ENCODE measurements around the gene TAS2R31. TPM values are rescaled to one million over a fixed set of nuclear protein-coding genes. Genes with fewer than 3 reads are reported as not detected.
"Not testable (repeated sequence)": the region's sequence is repeated elsewhere in the genome, so short reads cannot be mapped to it uniquely, and the experiment has no call there.

TAS2R31 gene
- total and polyA plus RNA-seq, 7 donors: 0.44 to 9.2 (median 6.1) TPM; not detected in 2

DNA sequence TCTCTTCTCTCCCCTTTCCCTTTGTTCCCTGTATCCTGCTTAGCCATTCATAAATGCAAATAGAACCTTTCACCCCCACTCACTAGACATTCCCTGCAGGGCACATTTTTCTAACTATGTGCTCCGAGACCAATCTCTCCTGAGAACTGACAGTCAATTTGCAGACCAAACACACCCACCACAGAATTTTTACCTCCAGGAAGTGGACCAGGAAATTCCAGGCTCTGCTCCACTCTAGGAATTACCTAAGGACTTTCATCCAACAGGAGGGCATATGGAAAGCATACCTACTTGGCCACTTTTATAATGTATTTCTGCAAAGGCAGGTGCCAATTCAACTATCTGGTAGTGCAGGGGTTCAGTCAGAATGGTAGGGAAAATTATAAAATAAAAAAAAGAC lies 39.8 kb upstream of the TAS2R31 start:
- H3K36me3 ChIP-seq: no peaks in the 10 kb centered on the region
- H3K27me3 ChIP-seq: no peaks in the 10 kb centered on the region
- 73% methylated on average over 1 of the region's 1 CpG; no CpG with 5 or more reads in 1 of the 2 donors for WGBS, 2 donors
- H3K4me3 ChIP-seq: no peak overlapping the region
- no peak overlapping the region for H3K27ac ChIP-seq
- TF ChIP-seq EP300 (IDR thresholded peaks at IDR 0.05): no peak
- no peak for TF ChIP-seq POLR2AphosphoS5 (IDR thresholded peaks at IDR 0.05)
- no peak for TF ChIP-seq POLR2A (IDR thresholded peaks at IDR 0.05)
- TF ChIP-seq, protein P1, sequence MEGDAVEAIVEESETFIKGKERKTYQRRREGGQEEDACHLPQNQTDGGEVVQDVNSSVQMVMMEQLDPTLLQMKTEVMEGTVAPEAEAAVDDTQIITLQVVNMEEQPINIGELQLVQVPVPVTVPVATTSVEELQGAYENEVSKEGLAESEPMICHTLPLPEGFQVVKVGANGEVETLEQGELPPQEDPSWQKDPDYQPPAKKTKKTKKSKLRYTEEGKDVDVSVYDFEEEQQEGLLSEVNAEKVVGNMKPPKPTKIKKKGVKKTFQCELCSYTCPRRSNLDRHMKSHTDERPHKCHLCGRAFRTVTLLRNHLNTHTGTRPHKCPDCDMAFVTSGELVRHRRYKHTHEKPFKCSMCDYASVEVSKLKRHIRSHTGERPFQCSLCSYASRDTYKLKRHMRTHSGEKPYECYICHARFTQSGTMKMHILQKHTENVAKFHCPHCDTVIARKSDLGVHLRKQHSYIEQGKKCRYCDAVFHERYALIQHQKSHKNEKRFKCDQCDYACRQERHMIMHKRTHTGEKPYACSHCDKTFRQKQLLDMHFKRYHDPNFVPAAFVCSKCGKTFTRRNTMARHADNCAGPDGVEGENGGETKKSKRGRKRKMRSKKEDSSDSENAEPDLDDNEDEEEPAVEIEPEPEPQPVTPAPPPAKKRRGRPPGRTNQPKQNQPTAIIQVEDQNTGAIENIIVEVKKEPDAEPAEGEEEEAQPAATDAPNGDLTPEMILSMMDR (IDR thresholded peaks at IDR 0.05): no peak
- H3K9me3 ChIP-seq: no peaks in the 10 kb centered on the region
- intact Hi-C loops (cut with DNase I): no loop called here
- DNase-seq: no peak
- H3K4me1 ChIP-seq: no peaks in the 10 kb centered on the region

DNA sequence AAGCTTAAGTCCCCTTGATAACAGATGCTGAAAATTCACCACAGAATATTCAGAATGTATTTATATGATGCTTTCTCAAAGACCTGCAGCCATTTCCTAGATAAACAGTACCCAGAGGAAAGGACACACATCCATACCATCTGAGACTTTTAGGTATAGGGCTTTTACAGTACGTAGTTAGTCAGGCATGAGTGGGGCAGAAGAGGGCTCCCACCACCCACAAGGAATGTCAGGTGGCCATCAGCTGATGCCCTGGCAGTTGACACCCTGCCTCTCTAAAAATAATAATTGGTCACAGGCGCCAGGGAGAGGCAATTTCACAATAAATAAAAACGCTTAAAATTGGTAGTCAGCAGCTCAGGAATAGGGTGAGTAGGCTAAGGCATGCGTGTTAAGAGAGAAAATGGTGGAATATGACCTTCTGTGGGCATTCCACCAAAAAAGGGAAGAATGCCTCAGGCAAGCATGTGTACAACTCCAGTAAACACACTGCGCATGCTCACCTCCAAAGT lies 38.7 kb upstream of the TAS2R31 start:
- Histone ChIP-seq H3K27me3 (no peaks in the 10 kb centered on the region), H3K9me3 (no peaks in the 10 kb centered on the region), H3K4me1 (no peaks in the 10 kb centered on the region), H3K27ac (no peak overlapping the region), H3K4me3 (no peak overlapping the region), H3K36me3 (no peaks in the 10 kb centered on the region)
- no peak for TF ChIP-seq POLR2A (IDR thresholded peaks at IDR 0.05)
- no peak for TF ChIP-seq POLR2AphosphoS5 (IDR thresholded peaks at IDR 0.05)
- TF ChIP-seq EP300 (IDR thresholded peaks at IDR 0.05): no peak
- TF ChIP-seq, protein P1 (IDR thresholded peaks at IDR 0.05): no peak
- no peak for DNase-seq
- 77 to 91% methylated on average over 5 of the region's 5 CpGs for WGBS, 2 donors
- intact Hi-C loops (cut with DNase I): no loop called here

DNA sequence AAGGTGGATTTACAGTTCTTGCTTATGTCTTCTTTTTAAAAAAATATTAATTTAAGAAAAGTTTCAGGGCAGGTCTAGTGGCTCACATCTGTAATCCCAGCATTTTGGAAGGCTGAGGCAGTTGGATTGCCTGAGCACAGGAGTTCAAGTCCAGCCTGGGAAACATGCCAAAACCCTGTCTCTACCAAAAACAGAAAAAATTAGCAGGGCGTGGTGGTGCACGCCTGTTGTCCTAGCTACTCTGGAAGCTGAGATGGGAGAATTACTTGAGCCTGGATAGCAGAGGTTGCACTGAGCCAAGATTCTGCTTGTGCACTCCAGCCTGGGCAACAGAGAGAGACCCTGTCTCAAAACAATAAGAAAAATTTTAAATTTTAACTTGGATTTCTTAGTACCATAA lies 36.3 kb upstream of the TAS2R31 start:
- Histone ChIP-seq H3K4me3 (no peak overlapping the region), H3K4me1 (no peaks in the 10 kb centered on the region), H3K27ac (no peak overlapping the region), H3K9me3 (no peaks in the 10 kb centered on the region), H3K36me3 (no peaks in the 10 kb centered on the region), H3K27me3 (no peaks in the 10 kb centered on the region)
- intact Hi-C loops (cut with DNase I): no loop called here
- WGBS, 2 donors: 11 to 63% methylated on average over 2 of the region's 2 CpGs
- peak; percentile 71 for DNase-seq
- TF ChIP-seq, protein P1 (IDR thresholded peaks at IDR 0.05): no peak
- TF ChIP-seq EP300 (IDR thresholded peaks at IDR 0.05): no peak
- TF ChIP-seq POLR2AphosphoS5 (IDR thresholded peaks at IDR 0.05): no peak
- no peak for TF ChIP-seq POLR2A (IDR thresholded peaks at IDR 0.05)

DNA sequence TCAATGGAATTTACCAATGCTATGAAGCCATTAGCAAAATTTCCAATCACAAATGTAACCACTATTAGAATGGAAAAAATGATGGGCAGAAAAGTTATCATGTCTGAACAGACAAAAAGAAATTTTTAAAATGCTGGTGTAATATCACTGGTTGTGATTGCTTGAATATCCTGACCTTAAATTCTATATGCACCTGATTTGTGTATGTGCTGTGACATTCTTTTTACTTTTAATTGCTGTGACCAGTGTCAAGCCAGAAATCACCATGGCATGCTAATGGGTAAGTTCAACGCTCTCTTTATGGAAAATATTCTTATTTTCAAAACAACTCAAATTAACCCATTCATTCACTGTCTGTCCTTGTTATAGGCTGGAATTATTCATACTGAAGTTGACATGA lies 31.0 kb upstream of the TAS2R31 start, which contains the start of gene TAS2R46:
TSS of gene TAS2R46 (minus strand) at position 101 of the 400 bp plus-strand sequence. CDS start at position 101, 0 bp downstream.
- H3K4me3 ChIP-seq; H3K4me1 ChIP-seq; H3K27me3 ChIP-seq; H3K27ac ChIP-seq; DNase-seq; H3K36me3 ChIP-seq; H3K9me3 ChIP-seq; intact Hi-C loops (cut with DNase I): not testable (repeated sequence)
- WGBS, 2 donors: 85 to 96% methylated on average over 1 of the region's 1 CpG

DNA sequence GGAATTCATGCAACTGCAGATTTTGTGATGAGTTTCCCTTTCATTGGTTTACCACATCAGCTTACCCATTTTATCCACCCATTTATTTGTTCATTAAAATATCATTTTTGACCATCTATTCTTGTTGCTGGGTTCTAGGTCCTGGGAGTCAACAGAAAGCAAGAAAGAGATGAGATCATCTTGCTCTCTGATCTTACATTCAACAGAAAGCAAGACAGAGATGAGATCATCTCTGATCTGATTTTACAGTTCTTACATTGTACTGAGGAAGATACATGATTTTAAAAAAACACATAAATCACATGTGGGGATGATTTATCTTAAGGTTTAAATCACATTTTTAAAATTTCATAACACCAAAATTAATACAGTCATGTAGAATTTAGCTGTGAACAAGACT lies 28.6 kb upstream of the TAS2R31 start:
- H3K27me3 ChIP-seq: no peaks in the 10 kb centered on the region
- intact Hi-C loops (cut with DNase I): no loop called here
- H3K4me3 ChIP-seq: no peak overlapping the region
- no peaks in the 10 kb centered on the region for H3K9me3 ChIP-seq
- TF ChIP-seq, protein P1 (IDR thresholded peaks at IDR 0.05): no peak
- TF ChIP-seq POLR2A (IDR thresholded peaks at IDR 0.05) (no peak), POLR2AphosphoS5 (IDR thresholded peaks at IDR 0.05) (no peak), EP300 (IDR thresholded peaks at IDR 0.05) (no peak)
- DNase-seq: no peak
- no peaks in the 10 kb centered on the region for H3K36me3 ChIP-seq
- H3K4me1 ChIP-seq: no peaks in the 10 kb centered on the region
- H3K27ac ChIP-seq: no peak overlapping the region
